K562 (cell line): ENCODE results near the gene TTC28. TPM values are rescaled to one million over a fixed set of nuclear protein-coding genes. Genes with fewer than 3 reads are reported as not detected.

Experiments
- ATAC-seq: fragments of 200-7000 bp; cut with Tn5 transposase; 3 replicates; pipeline ENCODE4 v1.9.1; 2020; ENCODE audit warnings: moderate library complexity
- BruUV-seq: library from RNA; stranded (reverse); fragments of 400-500 nt; replicated peaks from 2 replicates; lab custom pipeline; 2021; lab: Mats Ljungman, UMichigan
- CTCF ChIA-PET: fragments of 300-600 bp; formaldehyde crosslinking; extraction: SDS; loops from one replicate; lab custom pipeline; 2021; ENCODE audit warnings: low intra/inter-chr PET ratio; lab: Yijun Ruan, JAX
- POLR2A ChIA-PET: fragments of 300-600, 350-650 bp; sonication (Branson Sonifier 250); formaldehyde crosslinking; extraction: SDS; loops from one replicate; lab custom pipeline; 2021; ENCODE audit warnings: antibody characterized with exemption, inconsistent platforms; lab: Yijun Ruan, JAX
- DNase-seq, 4 experiments: peaks; one replicate each; pipeline versions ENCODE4 v3.0.0 to v3.0.0-alpha.2; 2011 to 2018; ENCODE audit warnings: low spot score in 3 of 4, mixed read lengths in 3 of 4; ENCODE audit errors: extremely low read depth in 1 of 4
- FAIRE-seq: peaks from 2 replicates; lab custom pipeline; 2011; peaks lifted over from hg19 to GRCh38; lab: Jason Lieb, UNC
- H2AFZ ChIP-seq: 2 replicates; pipeline ENCODE4 v1.6.0; 2011; ENCODE audit warnings: low read depth, low read length, control low read depth, inconsistent platforms
- H3K27ac ChIP-seq: fragments of 200-600 bp; 3 replicates; pipeline ENCODE4 v1.8.0; 2011; ENCODE audit warnings: low read depth, mild to moderate bottlenecking, control low read depth, inconsistent platforms, low read length, moderate library complexity, mixed read lengths; ENCODE audit errors: extremely low read depth
- H3K27me3 ChIP-seq, 2 experiments: fragments of 300-600 bp in 1 of 2; 2 replicates in 1 of 2; 3 replicates in 1 of 2; pipeline versions ENCODE4 v1.6.0 to v1.8.0; 2011; ENCODE audit warnings: inconsistent platforms in 2 of 2, low read length in 2 of 2, mild to moderate bottlenecking in 1 of 2, mixed read lengths in 1 of 2, moderate library complexity in 1 of 2; ENCODE audit not compliant: control insufficient read depth in 2 of 2, insufficient read depth in 2 of 2
- H3K36me3 ChIP-seq: fragments of 300-600 bp; 3 replicates; pipeline ENCODE4 v1.8.0; 2011; ENCODE audit warnings: mild to moderate bottlenecking, low read length, inconsistent platforms; ENCODE audit not compliant: control insufficient read depth, insufficient read depth
- H3K4me1 ChIP-seq, 2 experiments: fragments of 200-600 bp in 1 of 2; replicated peaks in 1 of 2; 2 replicates in 1 of 2; 3 replicates in 1 of 2; pipeline versions ENCODE4 v1.5.1 to v1.8.0; 2011; ENCODE audit warnings: inconsistent platforms in 2 of 2, low read length in 2 of 2, mild to moderate bottlenecking in 1 of 2, mixed read lengths in 1 of 2, moderate library complexity in 1 of 2; ENCODE audit not compliant: control insufficient read depth in 2 of 2, insufficient read depth in 2 of 2
- H3K4me2 ChIP-seq: 2 replicates; pipeline ENCODE4 v1.6.1; 2011; ENCODE audit warnings: low read length, control low read depth, inconsistent platforms, mixed read lengths; ENCODE audit not compliant: insufficient read depth
- H3K4me3 ChIP-seq: fragments of 200-600 bp; sonication (generic), shearing (Covaris generic); 2 replicates; pipeline ENCODE4 v1.5.1; 2016; ENCODE audit warnings: control low read depth, inconsistent platforms
- H3K79me2 ChIP-seq: fragments of 200-600 bp; 3 replicates; pipeline ENCODE4 v1.8.0; 2011; ENCODE audit warnings: low read length, inconsistent platforms; ENCODE audit not compliant: control insufficient read depth, insufficient read depth
- H3K9ac ChIP-seq, 2 experiments: 2 replicates each; pipeline versions ENCODE4 v1.6.0 to v1.6.1; 2011; ENCODE audit warnings: low read depth in 2 of 2, low read length in 2 of 2, control low read depth in 1 of 2, inconsistent platforms in 1 of 2, mild to moderate bottlenecking in 1 of 2, mixed read lengths in 1 of 2; ENCODE audit not compliant: insufficient read depth in 1 of 2
- H3K9me1 ChIP-seq: one replicate; pipeline ENCODE4 v1.6.0; 2011; ENCODE audit warnings: inconsistent platforms, mild to moderate bottlenecking, low read length, moderate library complexity; ENCODE audit not compliant: control insufficient read depth, insufficient read depth
- H3K9me3 ChIP-seq: replicated peaks from 2 replicates; pipeline ENCODE4 v1.5.1; 2011; ENCODE audit warnings: low read depth, low read length, inconsistent platforms; ENCODE audit not compliant: control insufficient read depth, insufficient read depth
- H4K20me1 ChIP-seq: replicated peaks from 2 replicates; pipeline ENCODE4 v1.6.1; 2011; ENCODE audit warnings: low read length, inconsistent platforms, mixed read lengths; ENCODE audit not compliant: control insufficient read depth, insufficient read depth
- CREM ChIP-seq: IDR thresholded peaks from 2 replicates; pipeline ENCODE4 v1.6.1; 2014; ENCODE audit warnings: antibody characterized with exemption, low read depth
- DIDO1 ChIP-seq: fragments of 450-650 bp; IDR thresholded peaks from 2 replicates; pipeline ENCODE4 v1.6.1; 2016; ENCODE audit warnings: low read depth, missing biosample characterization, missing genetic modification characterization
- MLLT1 ChIP-seq, 2 experiments: fragments of 450-650 bp; IDR thresholded peaks; 2 replicates each; pipeline ENCODE4 v1.6.1; 2016
- PBX2 ChIP-seq, 2 experiments: IDR thresholded peaks in 1 of 2; conservative IDR thresholded peaks in 1 of 2; 2 replicates each; pipeline ENCODE4 v1.6.1; 2016; ENCODE audit warnings: low read depth in 2 of 2, mild to moderate bottlenecking in 1 of 2, missing compliant biosample characterization in 1 of 2, missing genetic modification characterization in 1 of 2, moderate library complexity in 1 of 2
- STAT6 ChIP-seq: sonication (generic); formaldehyde crosslinking; IDR thresholded peaks from 2 replicates; pipeline ENCODE4 v1.8.1; 2023; ENCODE audit warnings: mild to moderate bottlenecking, missing genetic modification reagents
- ZFX ChIP-seq: sonication (generic); formaldehyde crosslinking; IDR thresholded peaks from 2 replicates; pipeline ENCODE4 v1.8.0; 2022; ENCODE audit warnings: mild to moderate bottlenecking, missing genetic modification reagents, moderate library complexity
- WGBS: fragments of 100-300 bp; shearing (Covaris generic); methylation state at CpG from one replicate; pipeline ENCODE4 v1.1.6; 2016; ENCODE audit warnings: low coverage, mixed read lengths; ENCODE audit not compliant: insufficient coverage; ENCODE audit errors: missing lambda C conversion rate; 5-methylcytosine and 5-hydroxymethylcytosine counted together
- in situ Hi-C: fragments of 300-500 bp; cut with MboI; formaldehyde crosslinking; loops from 4 replicates; pipeline ENCODE4 v1.15.0; 2018; ENCODE audit warnings: inconsistent platforms, mixed read lengths
- intact Hi-C: fragments of 100-400 bp; cut with micrococcal nuclease; formaldehyde crosslinking; loops from 2 replicates; pipeline ENCODE4 v1.14.2; 2022
- polyA plus RNA-seq, 8 experiments: library from polyadenylated mRNA; depleted of rRNA in 4 of 8; stranded (reverse) in 5 of 8; unstranded in 3 of 8; fragments of >200 nt; fragmentation: Nextera tagmentation in 2 of 8; fragmentation: Illumina TruSeq in 1 of 8; extraction: Ambion mirVana in 2 of 8; extraction: Trizol in 1 of 8; gene quantifications; 2 replicates each; pipeline versions ENCODE4 v1.2.1 to v1.2.3, GENCODE V29; 2011 to 2014; ENCODE audit warnings: inconsistent platforms in 1 of 8, missing spikeins in 1 of 8
- total RNA-seq, 7 experiments: library from RNA; depleted of rRNA in 6 of 7; stranded (reverse); fragments of >200 nt in 6 of 7; fragmentation: Illumina TruSeq in 2 of 7; extraction: Trizol in 2 of 7; gene quantifications; 2 replicates each; pipeline versions ENCODE4 v1.2.1 to v1.2.3, GENCODE V29; 2011 to 2021; ENCODE audit warnings: low replicate concordance in 1 of 7
- TF ChIP-seq, protein P1 (sequence below): fragments of 450-650 bp; IDR thresholded peaks from 2 replicates; pipeline ENCODE4 v1.6.1; 2017; ENCODE audit warnings: antibody characterized with exemption
- TF ChIP-seq, protein P2 (sequence below), 2 experiments: fragments of 450-650 bp; IDR thresholded peaks; 2 replicates each; pipeline ENCODE4 v1.6.1; 2018; ENCODE audit warnings: mild to moderate bottlenecking in 2 of 2, low read depth in 1 of 2; ENCODE audit not compliant: partially characterized antibody in 2 of 2

TTC28 gene
- total and polyA plus RNA-seq, 9 of the 15 experiments (the other 6 are each of a cell fraction or from before 2014, with no cell fraction given) = 0.22 to 10.7 (median 3.1) TPM

DNA sequence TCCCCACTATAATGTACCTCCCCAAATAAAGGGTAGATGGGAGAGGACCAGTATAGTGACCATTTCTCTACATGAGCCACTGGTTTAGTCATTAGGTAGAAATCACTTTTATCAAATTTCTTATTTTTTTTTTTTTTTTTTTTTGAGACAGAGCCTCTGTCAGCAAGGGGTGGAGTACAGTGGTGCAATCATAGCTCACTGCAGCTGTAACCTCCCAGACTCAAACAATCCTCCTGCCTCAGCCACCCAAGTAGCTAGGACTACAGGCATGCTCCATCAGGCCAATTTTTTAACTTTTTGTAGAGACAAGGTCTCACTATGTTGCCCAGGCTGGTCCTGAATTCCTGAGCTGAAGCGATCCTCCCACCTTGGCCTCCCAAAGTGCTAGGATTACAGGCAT, 322.4 kb downstream of the TTC28 start:
- no peak for ATAC-seq
- Histone ChIP-seq H4K20me1 (no peaks in the 10 kb centered on the region), H3K9me3 (no peaks in the 10 kb centered on the region), H3K9me1 (no peaks in the 10 kb centered on the region), H2AFZ (no peak overlapping the region), H3K79me2 (no peaks in the 10 kb centered on the region), H3K4me2 (no peak overlapping the region), H3K4me3 (no peak overlapping the region), H3K27me3 (no peaks in the 10 kb centered on the region), H3K4me1 (no peaks in the 10 kb centered on the region), H3K9ac (no peak overlapping the region), H3K36me3 (no peaks in the 10 kb centered on the region), H3K27ac (no peak overlapping the region)
- intact Hi-C loops (no loop called here), in situ Hi-C loops (no loop called here)
- no TSS peak for BruUV-seq
- no peak for DNase-seq
- ChIA-PET CTCF (no interaction called here), POLR2A (interaction anchor here (1.1 to 1.7 kb wide), 2 partner anchors 13 to 14 kb away, joined by 4 read pairs; no protein-coding TSS in a partner anchor)
- 55% methylated on average over 1 of the region's 1 CpG for WGBS
- no peak for FAIRE-seq
- TF ChIP-seq PBX2 (CRISPR knock-in tag; IDR thresholded peaks at IDR 0.05; ENCODE audit: low read depth) = no peak
- no peak for TF ChIP-seq PBX2 (tag; conservative IDR thresholded peaks at IDR 0.05; ENCODE audit: low read depth)
- no peak for TF ChIP-seq MLLT1 (IDR thresholded peaks at IDR 0.05)
- TF ChIP-seq, protein P1, sequence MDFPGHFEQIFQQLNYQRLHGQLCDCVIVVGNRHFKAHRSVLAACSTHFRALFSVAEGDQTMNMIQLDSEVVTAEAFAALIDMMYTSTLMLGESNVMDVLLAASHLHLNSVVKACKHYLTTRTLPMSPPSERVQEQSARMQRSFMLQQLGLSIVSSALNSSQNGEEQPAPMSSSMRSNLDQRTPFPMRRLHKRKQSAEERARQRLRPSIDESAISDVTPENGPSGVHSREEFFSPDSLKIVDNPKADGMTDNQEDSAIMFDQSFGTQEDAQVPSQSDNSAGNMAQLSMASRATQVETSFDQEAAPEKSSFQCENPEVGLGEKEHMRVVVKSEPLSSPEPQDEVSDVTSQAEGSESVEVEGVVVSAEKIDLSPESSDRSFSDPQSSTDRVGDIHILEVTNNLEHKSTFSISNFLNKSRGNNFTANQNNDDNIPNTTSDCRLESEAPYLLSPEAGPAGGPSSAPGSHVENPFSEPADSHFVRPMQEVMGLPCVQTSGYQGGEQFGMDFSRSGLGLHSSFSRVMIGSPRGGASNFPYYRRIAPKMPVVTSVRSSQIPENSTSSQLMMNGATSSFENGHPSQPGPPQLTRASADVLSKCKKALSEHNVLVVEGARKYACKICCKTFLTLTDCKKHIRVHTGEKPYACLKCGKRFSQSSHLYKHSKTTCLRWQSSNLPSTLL = no peak
- TF ChIP-seq STAT6 (CRISPR knock-in tag) = no peak
- no peak for TF ChIP-seq CREM
- no peak for TF ChIP-seq ZFX (CRISPR knock-in tag)
- TF ChIP-seq, protein P2, sequence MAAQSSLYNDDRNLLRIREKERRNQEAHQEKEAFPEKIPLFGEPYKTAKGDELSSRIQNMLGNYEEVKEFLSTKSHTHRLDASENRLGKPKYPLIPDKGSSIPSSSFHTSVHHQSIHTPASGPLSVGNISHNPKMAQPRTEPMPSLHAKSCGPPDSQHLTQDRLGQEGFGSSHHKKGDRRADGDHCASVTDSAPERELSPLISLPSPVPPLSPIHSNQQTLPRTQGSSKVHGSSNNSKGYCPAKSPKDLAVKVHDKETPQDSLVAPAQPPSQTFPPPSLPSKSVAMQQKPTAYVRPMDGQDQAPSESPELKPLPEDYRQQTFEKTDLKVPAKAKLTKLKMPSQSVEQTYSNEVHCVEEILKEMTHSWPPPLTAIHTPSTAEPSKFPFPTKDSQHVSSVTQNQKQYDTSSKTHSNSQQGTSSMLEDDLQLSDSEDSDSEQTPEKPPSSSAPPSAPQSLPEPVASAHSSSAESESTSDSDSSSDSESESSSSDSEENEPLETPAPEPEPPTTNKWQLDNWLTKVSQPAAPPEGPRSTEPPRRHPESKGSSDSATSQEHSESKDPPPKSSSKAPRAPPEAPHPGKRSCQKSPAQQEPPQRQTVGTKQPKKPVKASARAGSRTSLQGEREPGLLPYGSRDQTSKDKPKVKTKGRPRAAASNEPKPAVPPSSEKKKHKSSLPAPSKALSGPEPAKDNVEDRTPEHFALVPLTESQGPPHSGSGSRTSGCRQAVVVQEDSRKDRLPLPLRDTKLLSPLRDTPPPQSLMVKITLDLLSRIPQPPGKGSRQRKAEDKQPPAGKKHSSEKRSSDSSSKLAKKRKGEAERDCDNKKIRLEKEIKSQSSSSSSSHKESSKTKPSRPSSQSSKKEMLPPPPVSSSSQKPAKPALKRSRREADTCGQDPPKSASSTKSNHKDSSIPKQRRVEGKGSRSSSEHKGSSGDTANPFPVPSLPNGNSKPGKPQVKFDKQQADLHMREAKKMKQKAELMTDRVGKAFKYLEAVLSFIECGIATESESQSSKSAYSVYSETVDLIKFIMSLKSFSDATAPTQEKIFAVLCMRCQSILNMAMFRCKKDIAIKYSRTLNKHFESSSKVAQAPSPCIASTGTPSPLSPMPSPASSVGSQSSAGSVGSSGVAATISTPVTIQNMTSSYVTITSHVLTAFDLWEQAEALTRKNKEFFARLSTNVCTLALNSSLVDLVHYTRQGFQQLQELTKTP (IDR thresholded peaks at IDR 0.05; ENCODE audit: low read depth in 1 of 2, partially characterized antibody in 2 of 2) = no peak
- TF ChIP-seq DIDO1 (tag) = no peak
